ENCODE results near the gene PDZD8. TPM values are rescaled to one million over a fixed set of nuclear protein-coding genes. Genes with fewer than 3 reads are reported as not detected.

The PDZD8 gene
- total RNA-seq, 1 donor from 2014 or later, result 23.9 TPM

DNA sequence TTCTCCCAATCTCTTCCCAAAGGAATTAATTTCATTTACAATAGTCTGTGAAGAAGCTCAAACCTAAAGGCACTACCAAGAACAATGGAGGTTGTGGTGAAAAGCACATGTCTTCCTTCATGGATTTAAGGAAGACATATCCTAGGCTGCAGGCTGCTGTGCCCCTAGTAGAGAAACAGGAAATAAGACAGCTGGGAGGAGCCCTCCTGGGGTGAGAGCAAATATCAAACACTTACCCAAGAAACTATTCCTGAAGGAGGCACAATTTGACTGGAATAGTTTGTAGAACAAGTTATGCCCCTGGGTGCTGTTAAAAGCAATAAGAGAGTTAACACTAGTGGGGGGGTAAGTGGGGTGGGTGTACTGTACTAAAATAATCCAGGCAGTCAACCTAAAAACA lies 30.1 kb downstream of the PDZD8 start:
- Histone ChIP-seq H3K4me3 (no peak overlapping the region), H3K27ac (replicated peaks) (no peak overlapping the region), H3K4me1 (peaks cover 37% of the 10 kb centered on the region), H3K27me3 (ENCODE audit: low read depth) (no peaks in the 10 kb centered on the region), H3K9me3 (replicated peaks) (no peaks in the 10 kb centered on the region), H3K36me3 (no peaks in the 10 kb centered on the region)
- DNase-seq, result no peak
- no peak for TF ChIP-seq CTCF (IDR thresholded peaks at IDR 0.05; ENCODE audit: borderline replicate concordance)
- intact Hi-C loops (cut with micrococcal nuclease), result no loop called here

DNA sequence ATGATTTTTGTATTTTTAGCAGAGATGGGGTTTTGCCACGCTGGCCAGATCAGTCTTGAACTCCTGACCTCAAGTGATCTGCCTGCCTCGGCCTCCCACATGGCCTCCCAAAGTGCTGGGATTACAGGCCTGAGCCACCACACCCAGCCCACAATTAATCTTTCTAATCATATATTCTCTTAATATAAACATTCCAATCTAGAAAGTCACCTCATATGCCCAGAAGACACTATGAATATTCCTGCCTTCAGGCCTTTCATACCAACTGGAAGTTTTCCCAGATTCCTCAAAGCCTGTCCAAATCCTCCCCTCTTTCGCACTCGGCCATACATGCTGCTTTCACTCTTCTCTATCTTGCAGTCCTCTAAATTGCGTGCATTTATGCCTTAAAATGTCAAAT lies 32.6 kb downstream of the PDZD8 start:
- no peak for DNase-seq
- Histone ChIP-seq H3K9me3 (replicated peaks) (no peaks in the 10 kb centered on the region), H3K4me3 (no peak overlapping the region), H3K27ac (replicated peaks) (no peak overlapping the region), H3K4me1 (peaks cover 38% of the 10 kb centered on the region), H3K27me3 (ENCODE audit: low read depth) (no peaks in the 10 kb centered on the region), H3K36me3 (no peaks in the 10 kb centered on the region)
- no peak for TF ChIP-seq CTCF (IDR thresholded peaks at IDR 0.05; ENCODE audit: borderline replicate concordance)
- intact Hi-C loops (cut with micrococcal nuclease), result no loop called here

DNA sequence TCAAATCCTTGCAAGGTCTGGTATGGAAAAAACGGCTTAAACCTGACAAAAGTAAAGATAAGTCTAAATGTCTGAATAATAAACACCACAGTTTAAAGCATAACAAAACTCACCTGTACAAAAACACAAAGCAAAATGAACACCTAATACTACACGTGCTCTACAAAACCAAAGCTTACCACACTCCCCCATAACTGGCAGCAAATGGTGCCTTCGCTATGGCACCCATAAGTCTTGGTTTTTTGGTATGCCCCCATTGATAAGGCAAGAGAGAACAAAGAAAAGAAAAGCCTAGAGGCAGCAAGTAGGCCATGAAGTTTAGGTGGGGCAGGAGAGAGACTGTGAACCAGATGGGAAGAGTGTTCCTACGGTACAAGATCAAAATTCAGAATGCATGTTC lies 34.2 kb downstream of the PDZD8 start:
- Histone ChIP-seq H3K4me3 (no peak overlapping the region), H3K9me3 (replicated peaks) (no peaks in the 10 kb centered on the region), H3K36me3 (peaks cover 5% of the 10 kb centered on the region), H3K27ac (replicated peaks) (no peak overlapping the region), H3K4me1 (peaks cover 38% of the 10 kb centered on the region), H3K27me3 (ENCODE audit: low read depth) (no peaks in the 10 kb centered on the region)
- TF ChIP-seq CTCF (IDR thresholded peaks at IDR 0.05; ENCODE audit: borderline replicate concordance), result no peak
- no peak for DNase-seq
- intact Hi-C loops (cut with micrococcal nuclease), result no loop called here

DNA sequence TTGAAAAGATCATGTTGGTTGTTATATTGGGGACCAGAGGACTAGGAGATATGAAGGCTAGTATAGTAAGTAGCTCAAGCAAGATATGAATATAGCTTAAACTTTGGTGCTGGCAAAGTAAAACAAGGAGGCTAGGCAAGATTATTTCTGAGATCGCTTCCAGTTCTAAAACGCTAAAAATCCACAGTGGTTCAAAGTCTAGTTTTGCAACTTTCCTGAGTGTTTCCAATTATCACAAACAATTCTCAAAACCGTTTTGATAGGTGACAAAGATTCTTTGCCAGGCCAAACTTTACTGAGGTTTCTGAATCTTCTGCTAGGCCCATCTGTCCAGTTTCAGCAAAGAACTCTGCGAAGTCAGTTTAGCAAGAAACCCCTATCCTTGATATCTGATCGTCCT lies 35.3 kb downstream of the PDZD8 start:
- intact Hi-C loops (cut with micrococcal nuclease), result no loop called here
- Histone ChIP-seq H3K9me3 (replicated peaks) (peaks cover 9% of the 10 kb centered on the region), H3K27ac (replicated peaks) (no peak overlapping the region), H3K27me3 (ENCODE audit: low read depth) (no peaks in the 10 kb centered on the region), H3K36me3 (peaks cover 16% of the 10 kb centered on the region), H3K4me3 (no peak overlapping the region), H3K4me1 (peaks cover 27% of the 10 kb centered on the region)
- no peak for TF ChIP-seq CTCF (IDR thresholded peaks at IDR 0.05; ENCODE audit: borderline replicate concordance)
- DNase-seq, result no peak

DNA sequence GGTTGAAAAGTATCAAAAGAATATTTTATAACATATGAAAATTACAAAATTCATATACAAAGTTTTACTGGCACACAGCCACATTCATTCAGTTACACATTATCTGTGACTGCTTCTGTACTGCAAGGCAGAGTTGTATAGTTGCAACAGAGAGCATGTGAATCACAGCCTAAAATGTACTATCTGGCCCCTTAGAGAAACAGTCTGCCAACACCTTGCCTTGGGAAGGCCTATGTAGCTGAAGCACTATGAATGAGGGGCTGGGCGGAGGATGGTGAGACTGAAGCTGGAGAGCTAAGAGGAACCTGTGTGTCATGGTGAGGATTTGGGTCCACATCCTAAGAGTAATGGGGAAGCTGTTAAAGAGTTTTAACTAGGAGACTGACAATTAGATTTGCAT lies 35.7 kb downstream of the PDZD8 start:
- peaks cover 20% of the 10 kb centered on the region for H3K36me3 ChIP-seq
- DNase-seq, result no peak
- no peaks in the 10 kb centered on the region for H3K27me3 ChIP-seq (ENCODE audit: low read depth)
- peaks cover 13% of the 10 kb centered on the region for H3K9me3 ChIP-seq (replicated peaks)
- peaks cover 27% of the 10 kb centered on the region for H3K4me1 ChIP-seq
- intact Hi-C loops (cut with micrococcal nuclease), result no loop called here
- no peak overlapping the region for H3K4me3 ChIP-seq
- TF ChIP-seq CTCF (IDR thresholded peaks at IDR 0.05; ENCODE audit: borderline replicate concordance), result no peak
- H3K27ac ChIP-seq (replicated peaks), result no peak overlapping the region

DNA sequence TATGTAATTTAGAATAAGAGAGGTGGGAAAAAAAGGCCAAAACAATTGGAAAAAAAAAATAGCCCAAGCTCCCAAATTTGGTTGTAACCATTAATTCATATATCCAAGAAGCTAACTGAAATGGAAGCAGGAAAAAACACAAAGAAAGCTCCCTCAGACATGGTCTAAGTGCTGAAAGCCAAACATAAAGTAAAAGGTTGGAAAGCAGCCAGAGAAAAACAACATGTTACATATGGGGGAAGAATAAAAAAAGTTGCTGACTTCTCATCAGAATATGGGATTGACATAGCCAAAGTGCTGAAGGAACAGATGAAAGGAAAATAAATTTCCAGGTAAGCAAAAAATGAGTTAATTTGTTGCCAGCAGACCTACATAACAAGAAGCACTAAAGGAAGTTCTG lies 40.3 kb downstream of the PDZD8 start:
- Histone ChIP-seq H3K4me1 (peaks cover 8% of the 10 kb centered on the region), H3K27me3 (ENCODE audit: low read depth) (no peaks in the 10 kb centered on the region), H3K9me3 (replicated peaks) (peaks cover 22% of the 10 kb centered on the region), H3K4me3 (no peak overlapping the region), H3K36me3 (peaks cover 27% of the 10 kb centered on the region), H3K27ac (replicated peaks) (no peak overlapping the region)
- intact Hi-C loops (cut with micrococcal nuclease), result no loop called here
- DNase-seq, result no peak
- TF ChIP-seq CTCF (IDR thresholded peaks at IDR 0.05; ENCODE audit: borderline replicate concordance), result no peak

All from left ventricle myocardium inferior (tissue), 1 donor.